HS-27A (cell line): ENCODE results near the gene VIPR2.
"Not testable (repeated sequence)": the region's sequence is repeated elsewhere in the genome, so short reads cannot be mapped to it uniquely, and the experiment has no call there.

Experiments
- DNase-seq: peaks from one replicate; pipeline ENCODE4 v3.0.0-alpha.2; 2012; ENCODE audit warnings: low read depth, missing footprints

The VIPR2 gene

GRCh38 chr7:159144758-159145489 lies at the start of gene VIPR2:
VIPR2 (minus strand) TSS chr7:159144867; CDS start chr7:159144771, 96 bp downstream.
- no peak for DNase-seq

- DNase-seq = no peak
Observed at GRCh38 chr7:159193543-159194090, 49.0 kb upstream of the VIPR2 start.

GRCh38 chr7:159192725-159193453 lies 48.2 kb upstream of the VIPR2 start:
- DNase-seq = no peak

GRCh38 chr7:159192013-159192412 lies 47.3 kb upstream of the VIPR2 start:
- DNase-seq = no peak

- DNase-seq = no peak
Observed at GRCh38 chr7:159191236-159191635, 46.6 kb upstream of the VIPR2 start.

GRCh38 chr7:159188011-159188410 lies 43.3 kb upstream of the VIPR2 start:
- no peak for DNase-seq

- no peak for DNase-seq
Observed at GRCh38 chr7:159179241-159179640, 34.6 kb upstream of the VIPR2 start.

- no peak for DNase-seq
Observed at GRCh38 chr7:159177284-159177953, 32.8 kb upstream of the VIPR2 start.

- no peak for DNase-seq
Observed at GRCh38 chr7:159175792-159176191, 31.1 kb upstream of the VIPR2 start.

- not testable (repeated sequence) for DNase-seq
Observed at GRCh38 chr7:159175100-159175499, 30.4 kb upstream of the VIPR2 start.

- DNase-seq = no peak
Observed at GRCh38 chr7:159172400-159172799, 27.7 kb upstream of the VIPR2 start.

- DNase-seq = no peak
Observed at GRCh38 chr7:159169391-159169790, 24.7 kb upstream of the VIPR2 start.

- DNase-seq = no peak
Observed at GRCh38 chr7:159167139-159167538, 22.5 kb upstream of the VIPR2 start.

GRCh38 chr7:159166530-159166929 lies 21.9 kb upstream of the VIPR2 start:
- DNase-seq = no peak

- no peak for DNase-seq
Observed at GRCh38 chr7:159165352-159165751, 20.7 kb upstream of the VIPR2 start.

- DNase-seq = not testable (repeated sequence)
Observed at GRCh38 chr7:159163703-159164301, 19.1 kb upstream of the VIPR2 start.

GRCh38 chr7:159162050-159162626 lies 17.5 kb upstream of the VIPR2 start:
- DNase-seq = not testable (repeated sequence)

- no peak for DNase-seq
Observed at GRCh38 chr7:159160450-159160849, 15.8 kb upstream of the VIPR2 start.

- DNase-seq = no peak
Observed at GRCh38 chr7:159159731-159160130, 15.1 kb upstream of the VIPR2 start.

GRCh38 chr7:159158888-159159405 lies 14.3 kb upstream of the VIPR2 start:
- DNase-seq = no peak

- DNase-seq = no peak
Observed at GRCh38 chr7:159158125-159158887, 13.6 kb upstream of the VIPR2 start.
